ENCODE measurements around the gene PTCH2.
A peak's percentile ranks its signal among the peaks of the same experiment; 100 is the strongest.
"Not testable (repeated sequence)": the region's sequence is repeated elsewhere in the genome, so short reads cannot be mapped to it uniquely, and the experiment has no call there.

The PTCH2 gene

GRCh38 chr1:44819608-44820327 lies 23.3 kb downstream of the PTCH2 start:
- peak; percentile 82 for DNase-seq (ENCODE audit: low read depth)

GRCh38 chr1:44819196-44819607 lies 23.9 kb downstream of the PTCH2 start:
- DNase-seq (ENCODE audit: low read depth), result no peak

- DNase-seq (ENCODE audit: low read depth), result no peak
Measured at GRCh38 chr1:44817771-44818495, 25.1 kb downstream of the PTCH2 start.

GRCh38 chr1:44817307-44817706 lies 25.7 kb downstream of the PTCH2 start:
- DNase-seq (ENCODE audit: low read depth), result no peak

GRCh38 chr1:44815926-44816325 lies 27.1 kb downstream of the PTCH2 start:
- not testable (repeated sequence) for DNase-seq (ENCODE audit: low read depth)

- no peak for DNase-seq (ENCODE audit: low read depth)
Measured at GRCh38 chr1:44812822-44813543, 30.1 kb downstream of the PTCH2 start.

- no peak for DNase-seq (ENCODE audit: low read depth)
Measured at GRCh38 chr1:44811234-44811633, 31.8 kb downstream of the PTCH2 start.

GRCh38 chr1:44810762-44811105 lies 32.3 kb downstream of the PTCH2 start:
- not testable (repeated sequence) for DNase-seq (ENCODE audit: low read depth)

GRCh38 chr1:44810101-44810761 lies 32.8 kb downstream of the PTCH2 start:
- DNase-seq (ENCODE audit: low read depth), result no peak

- peak; percentile 84 for DNase-seq (ENCODE audit: low read depth)
Measured at GRCh38 chr1:44808938-44809917, 33.8 kb downstream of the PTCH2 start.

GRCh38 chr1:44808063-44808937 lies 34.8 kb downstream of the PTCH2 start, which contains the start of gene BTBD19:
BTBD19 (plus strand) TSS chr1:44808523; CDS start chr1:44808821, 298 bp downstream.
- DNase-seq (ENCODE audit: low read depth), result peak; percentile 75

GRCh38 chr1:44807364-44808062 lies 35.5 kb downstream of the PTCH2 start:
- DNase-seq (ENCODE audit: low read depth), result peak; percentile 80

- DNase-seq (ENCODE audit: low read depth), result no peak
Measured at GRCh38 chr1:44806704-44807363, 36.2 kb downstream of the PTCH2 start, which contains the start of gene DYNLT4. DYNLT4 (minus strand) TSS chr1:44807351; CDS start chr1:44806668, 683 bp downstream.

- no peak for DNase-seq (ENCODE audit: low read depth)
Measured at GRCh38 chr1:44806025-44806703, 36.9 kb downstream of the PTCH2 start.

GRCh38 chr1:44805311-44806024 lies 37.6 kb downstream of the PTCH2 start:
- DNase-seq (ENCODE audit: low read depth), result no peak

GRCh38 chr1:44803312-44804095 lies 39.5 kb downstream of the PTCH2 start:
- DNase-seq (ENCODE audit: low read depth), result no peak

GRCh38 chr1:44803062-44803311 lies 40.1 kb downstream of the PTCH2 start:
- no peak for DNase-seq (ENCODE audit: low read depth)
